Activated naive CD8-positive, alpha-beta T cell treated with anti-CD3 and anti-CD28 coated beads, Interleukin-2, amount 50 U/mL, for 16 hours (primary cell): Measurements from ENCODE around the gene ACP4.
"Not testable (repeated sequence)": the region's sequence is repeated elsewhere in the genome, so short reads cannot be mapped to it uniquely, and the experiment has no call there.

Experiments
- DNase-seq: peaks from one replicate; pipeline ENCODE4 v3.0.0-alpha.2; 2020; ENCODE audit warnings: low read depth, low spot score

Gene ACP4

GRCh38 chr19:50790396-50790795, at the start of gene ACP4:
Gene ACP4 (plus strand): TSS chr19:50790415. CDS start chr19:50790415, 0 bp downstream.
- no peak for DNase-seq

- DNase-seq: no peak
These were observed 48.9 kb upstream of the ACP4 start for GRCh38 chr19:50741179-50741933.

GRCh38 chr19:50743537-50743936, 46.7 kb upstream of the ACP4 start:
- no peak for DNase-seq

GRCh38 chr19:50745221-50745620, 45.0 kb upstream of the ACP4 start:
- DNase-seq: no peak

GRCh38 chr19:50747141-50747540, 43.1 kb upstream of the ACP4 start:
- DNase-seq: not testable (repeated sequence)

GRCh38 chr19:50749490-50749889, 40.7 kb upstream of the ACP4 start:
- no peak for DNase-seq

GRCh38 chr19:50750010-50750409, 40.2 kb upstream of the ACP4 start:
- no peak for DNase-seq

- DNase-seq: no peak
These were observed 36.3 kb upstream of the ACP4 start for GRCh38 chr19:50753879-50754278.

GRCh38 chr19:50756244-50756643, 34.0 kb upstream of the ACP4 start:
- DNase-seq: not testable (repeated sequence)

- not testable (repeated sequence) for DNase-seq
These were observed 32.6 kb upstream of the ACP4 start for GRCh38 chr19:50757624-50758023.

- not testable (repeated sequence) for DNase-seq
These were observed 31.1 kb upstream of the ACP4 start for GRCh38 chr19:50759076-50759475.

GRCh38 chr19:50759886-50760285, 30.3 kb upstream of the ACP4 start:
- DNase-seq: no peak

GRCh38 chr19:50761501-50761900, 28.7 kb upstream of the ACP4 start:
- not testable (repeated sequence) for DNase-seq

GRCh38 chr19:50763521-50763920, 26.7 kb upstream of the ACP4 start:
- DNase-seq: not testable (repeated sequence)

- DNase-seq: no peak
These were observed 25.8 kb upstream of the ACP4 start for GRCh38 chr19:50764409-50764808.

- DNase-seq: not testable (repeated sequence)
These were observed 23.5 kb upstream of the ACP4 start for GRCh38 chr19:50766746-50767145.

GRCh38 chr19:50767263-50767662, 23.0 kb upstream of the ACP4 start:
- not testable (repeated sequence) for DNase-seq

GRCh38 chr19:50768277-50768676, 21.9 kb upstream of the ACP4 start:
- no peak for DNase-seq

GRCh38 chr19:50770164-50770563, 20.1 kb upstream of the ACP4 start, which contains the start of gene GPR32:
Gene GPR32 (plus strand): TSS chr19:50770464. CDS start chr19:50770601, 137 bp downstream.
- not testable (repeated sequence) for DNase-seq

GRCh38 chr19:50770888-50771287, 19.3 kb upstream of the ACP4 start:
- no peak for DNase-seq

GRCh38 chr19:50772476-50772875, 17.7 kb upstream of the ACP4 start:
- DNase-seq: no peak

- DNase-seq: not testable (repeated sequence)
These were observed 17.3 kb upstream of the ACP4 start for GRCh38 chr19:50772912-50773311.

- DNase-seq: not testable (repeated sequence)
These were observed 16.8 kb upstream of the ACP4 start for GRCh38 chr19:50773454-50773853.
